Measurements from ENCODE around the gene TOMM70. TPM values are rescaled to one million over a fixed set of nuclear protein-coding genes. Genes with fewer than 3 reads are reported as not detected.

The TOMM70 gene
- total and polyA plus RNA-seq, 2 of the 8 experiments (the other 6 are each of a cell fraction or from before 2014, with no cell fraction given), result 10.9 to 52.1 TPM

DNA sequence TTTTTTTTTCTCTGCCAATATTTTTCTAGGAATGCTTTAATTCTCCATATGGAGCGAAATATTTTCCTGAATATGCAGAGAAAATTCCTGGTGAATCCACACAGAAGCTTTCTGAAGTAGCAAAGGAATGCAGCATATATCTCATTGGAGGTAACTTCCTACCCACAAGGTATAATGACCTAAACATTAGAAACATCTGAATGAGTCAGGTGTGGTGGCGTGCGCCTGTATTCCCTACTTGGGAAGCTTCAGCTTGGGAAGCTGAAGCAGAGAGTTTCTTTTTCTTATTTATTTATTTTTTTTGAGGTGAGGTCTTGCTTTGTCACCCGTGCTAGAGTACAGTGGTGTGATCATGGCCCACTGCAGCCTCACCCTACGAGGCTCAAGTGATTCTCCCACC, 61.1 kb downstream of the TOMM70 start:
- ChIA-PET CTCF (ENCODE audit: partially characterized antibody) (interaction anchor here (0.7 to 1.8 kb wide), 4 partner anchors 14 to 507 kb away, joined by 3 to 5 read pairs (median 3); no protein-coding TSS in a partner anchor), POLR2A (ENCODE audit: partially characterized antibody) (interaction anchor here (1.1 to 2.2 kb wide), 4 partner anchors 9 to 61 kb away, joined by 3 to 7 read pairs (median 4); partner anchors contain the start of genes LNP1 and TOMM70)
- Histone ChIP-seq H3K14ac (ENCODE audit: insufficient read length) (no peak overlapping the region), H3K27ac (ENCODE audit: low read depth, low read length) (no peak overlapping the region), H3K27me3 (replicated peaks in 1 of 4; ENCODE audit: control insufficient read depth in 3 of 4, extremely low read depth in 1 of 4, insufficient read depth in 3 of 4, low read length in 3 of 4) (no peaks in the 10 kb centered on the region; a peak in 1 of 7 replicates), H3K4ac (replicated peaks; ENCODE audit: insufficient read length, low read depth, low read length) (no peak overlapping the region), H2BK12ac (ENCODE audit: low read depth, low read length) (no peak overlapping the region), H4K5ac (ENCODE audit: insufficient read length, low read depth, low read length) (no peak overlapping the region), H3K79me2 (ENCODE audit: control insufficient read depth in 1 of 2, insufficient read depth in 2 of 2, low read length in 2 of 2) (no peaks in the 10 kb centered on the region), H3K4me2 (ENCODE audit: insufficient read depth in 1 of 2, low read depth in 2 of 2, low read length in 2 of 2) (no peak overlapping the region), H3K4me3 (ENCODE audit: extremely low read depth in 1 of 4, insufficient read depth in 2 of 4, low read depth in 3 of 4, low read length in 4 of 4) (no peak overlapping the region), H2BK15ac (ENCODE audit: low read length) (no peak overlapping the region), H4K20me1 (replicated peaks in 1 of 2; ENCODE audit: control insufficient read depth in 1 of 2, insufficient read depth in 2 of 2, low read length in 2 of 2) (no peaks in the 10 kb centered on the region), H3K23me2 (ENCODE audit: low read depth, low read length) (no peaks in the 10 kb centered on the region; the same call in 1 of the 2 replicates), H2AK5ac (ENCODE audit: low read depth, low read length) (no peak overlapping the region), H2AFZ (ENCODE audit: low read length) (no peak overlapping the region), H2BK5ac (ENCODE audit: low read depth, low read length) (no peak overlapping the region), H3K23ac (ENCODE audit: insufficient read length) (no peak overlapping the region), H3K56ac (replicated peaks; ENCODE audit: insufficient read length, low read depth, low read length) (no peak overlapping the region), H3K9me3 (ENCODE audit: insufficient read depth in 2 of 2, low read depth in 1 of 2, low read length in 1 of 2) (no peaks in the 10 kb centered on the region), H2BK120ac (replicated peaks; ENCODE audit: low read depth, low read length) (no peak overlapping the region), H3K36me3 (ENCODE audit: control insufficient read depth in 2 of 4, insufficient read depth in 4 of 4, low read length in 3 of 4) (peaks cover 0 to 3% (median 0%) of the 10 kb centered on the region in 4 experiments; a peak in 1 of 8 replicates), H3K9ac (replicated peaks in 1 of 4; ENCODE audit: extremely low read depth in 1 of 4, low read depth in 3 of 4, low read length in 3 of 4) (no peak overlapping the region), H3K79me1 (ENCODE audit: low read depth, low read length) (no peaks in the 10 kb centered on the region; the same call in 1 of the 2 replicates), H2BK20ac (ENCODE audit: low read length) (no peak overlapping the region), H4K91ac (replicated peaks; ENCODE audit: insufficient read length, low read length) (no peak overlapping the region), H3K4me1 (replicated peaks in 1 of 4; ENCODE audit: control insufficient read depth in 3 of 4, insufficient read depth in 4 of 4, low read length in 3 of 4) (peaks cover 0 to 6% (median 3%) of the 10 kb centered on the region in 4 experiments; a peak in 5 of 7 replicates), H3K18ac (ENCODE audit: extremely low read depth, low read length) (no peak overlapping the region), H4K8ac (ENCODE audit: extremely low read depth, insufficient read depth, low read length) (no peak overlapping the region)
- no peak for DNase-seq (ENCODE audit: low read depth in 1 of 2, low spot score in 2 of 2)
- 90% methylated on average over 5 of the region's 5 CpGs; no CpG with 5 or more reads in 1 of the 2 experiments for WGBS, 2 experiments (ENCODE audit: extremely low coverage in 1 of 2, insufficient coverage in 1 of 2, insufficient read length in 1 of 2, insufficient replicate concordance in 2 of 2, low coverage in 1 of 2, low lambda C conversion rate in 2 of 2, missing lambda C conversion rate in 1 of 2)
- no peak for FAIRE-seq
- no peak for TF ChIP-seq SP4 (IDR thresholded peaks at IDR 0.05; ENCODE audit: low read length)
- TF ChIP-seq CTBP2 (IDR thresholded peaks at IDR 0.05; ENCODE audit: borderline replicate concordance, insufficient read depth, insufficient read length, low read length), result no peak

Data from H1 (cell line).